T follicular helper cell (primary cell): ENCODE measurements around the gene CSRP2.
A peak's percentile ranks its signal among the peaks of the same experiment; 100 is the strongest.

Experiments
- DNase-seq: peaks from one replicate; pipeline ENCODE4 v3.0.0-alpha.2; 2020; ENCODE audit warnings: low read depth
- total RNA-seq, 2 experiments: gene quantifications; one replicate each; lab custom pipeline; 2026; lab: John Stamatoyannopoulos, UW

CSRP2 gene
- 0.18 to 0.26 reads per million in 2 experiments for total RNA-seq

- peak; percentile 26 for DNase-seq
Observed at GRCh38 chr12:76878899-76879709, at the start of gene CSRP2. CSRP2 (minus strand) TSS chr12:76879019; CDS start chr12:76866260, 12,759 bp downstream.

GRCh38 chr12:76927170-76927784, 48.5 kb upstream of the CSRP2 start:
- no peak for DNase-seq

- no peak for DNase-seq
Observed at GRCh38 chr12:76925135-76925534, 46.3 kb upstream of the CSRP2 start.

GRCh38 chr12:76922866-76923265, 44.0 kb upstream of the CSRP2 start:
- no peak for DNase-seq

GRCh38 chr12:76921891-76922664, 43.3 kb upstream of the CSRP2 start:
- DNase-seq, result no peak

- DNase-seq, result no peak
Observed at GRCh38 chr12:76921100-76921471, 42.3 kb upstream of the CSRP2 start.

- no peak for DNase-seq
Observed at GRCh38 chr12:76920172-76921099, 41.6 kb upstream of the CSRP2 start.

GRCh38 chr12:76919383-76920171, 40.8 kb upstream of the CSRP2 start:
- DNase-seq, result no peak

- no peak for DNase-seq
Observed at GRCh38 chr12:76916170-76916540, 37.3 kb upstream of the CSRP2 start.

GRCh38 chr12:76915361-76916169, 36.7 kb upstream of the CSRP2 start:
- DNase-seq, result no peak

- DNase-seq, result no peak
Observed at GRCh38 chr12:76914102-76914859, 35.5 kb upstream of the CSRP2 start.

GRCh38 chr12:76909290-76909689, 30.5 kb upstream of the CSRP2 start:
- no peak for DNase-seq

- DNase-seq, result no peak
Observed at GRCh38 chr12:76908303-76909017, 29.6 kb upstream of the CSRP2 start.

GRCh38 chr12:76901628-76902380, 23.0 kb upstream of the CSRP2 start:
- no peak for DNase-seq

GRCh38 chr12:76899522-76899921, 20.7 kb upstream of the CSRP2 start:
- DNase-seq, result no peak

- no peak for DNase-seq
Observed at GRCh38 chr12:76898442-76898841, 19.6 kb upstream of the CSRP2 start.

- no peak for DNase-seq
Observed at GRCh38 chr12:76896274-76896673, 17.5 kb upstream of the CSRP2 start.

GRCh38 chr12:76895796-76896195, 17.0 kb upstream of the CSRP2 start:
- DNase-seq, result no peak
